ENCODE data around the gene POLR2H.

POLR2H gene

DNA sequence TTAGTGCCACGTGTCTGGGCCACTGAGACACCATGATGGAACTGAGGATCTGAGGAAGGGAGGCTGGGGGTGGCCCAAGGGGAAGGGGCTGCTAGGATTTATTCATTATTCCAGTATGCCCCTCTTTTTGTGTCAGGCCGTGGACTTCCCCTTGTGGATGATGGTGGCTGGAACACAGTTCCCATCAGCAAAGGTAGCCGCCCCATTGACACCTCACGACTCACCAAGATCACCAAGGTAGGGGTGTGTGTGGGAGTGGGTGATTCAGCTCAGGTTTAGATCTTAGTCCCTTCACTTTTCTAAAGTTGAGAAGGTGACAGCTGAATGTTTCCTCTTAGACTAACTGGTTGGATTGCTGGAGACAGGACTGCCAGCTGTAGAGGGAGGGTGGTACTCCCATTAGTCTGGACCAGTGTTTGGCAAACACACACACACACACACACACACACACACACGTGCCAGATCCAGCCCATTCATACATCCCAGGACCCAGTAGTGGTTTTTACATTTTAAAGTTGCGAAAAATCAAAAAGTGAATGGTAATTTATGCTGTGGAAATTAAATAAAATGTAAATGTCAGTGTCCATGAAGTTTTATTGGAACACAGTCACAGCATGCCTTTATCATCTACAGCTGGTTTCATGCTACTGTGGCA is 35.7 kb upstream of the POLR2H start:
- TF ChIP-seq ZBTB7A (IDR thresholded peaks at IDR 0.05; ENCODE audit: low read depth) (no peak), USF1 (IDR thresholded peaks at IDR 0.05) (no peak), CEBPB (IDR thresholded peaks at IDR 0.05) (no peak), EGR1 (IDR thresholded peaks at IDR 0.05) (no peak), TAF1 (IDR thresholded peaks at IDR 0.05; ENCODE audit: low read depth) (no peak), FOXM1 (IDR thresholded peaks at IDR 0.05; ENCODE audit: borderline replicate concordance, low read depth) (no peak), NFIC (IDR thresholded peaks at IDR 0.05) (no peak), TCF12 (IDR thresholded peaks at IDR 0.05; ENCODE audit: low read depth) (no peak), RAD21 (IDR thresholded peaks at IDR 0.05; ENCODE audit: low read depth) (no peak), CREB1 (IDR thresholded peaks at IDR 0.05; ENCODE audit: low read depth) (no peak)

DNA sequence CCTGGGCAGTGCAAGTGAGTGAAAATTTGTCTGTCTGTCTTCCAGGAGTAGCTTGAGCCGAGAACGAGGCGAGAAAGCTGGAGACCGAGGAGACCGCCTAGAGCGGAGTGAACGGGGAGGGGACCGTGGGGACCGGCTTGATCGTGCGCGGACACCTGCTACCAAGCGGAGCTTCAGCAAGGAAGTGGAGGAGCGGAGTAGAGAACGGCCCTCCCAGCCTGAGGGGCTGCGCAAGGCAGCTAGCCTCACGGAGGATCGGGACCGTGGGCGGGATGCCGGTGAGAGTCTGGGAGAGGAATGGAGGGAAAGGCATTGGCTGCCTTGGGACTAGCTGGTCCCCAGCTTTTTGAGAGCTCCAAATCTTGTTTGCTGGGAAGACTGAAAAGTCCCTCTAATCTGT is 34.3 kb upstream of the POLR2H start:
- TF ChIP-seq TEAD4 (IDR thresholded peaks at IDR 0.05) (no peak), CREB1 (IDR thresholded peaks at IDR 0.05; ENCODE audit: low read depth) (no peak)
- TF ChIP-seq, protein P1, sequence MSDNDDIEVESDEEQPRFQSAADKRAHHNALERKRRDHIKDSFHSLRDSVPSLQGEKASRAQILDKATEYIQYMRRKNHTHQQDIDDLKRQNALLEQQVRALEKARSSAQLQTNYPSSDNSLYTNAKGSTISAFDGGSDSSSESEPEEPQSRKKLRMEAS (IDR thresholded peaks at IDR 0.05): no peak

DNA sequence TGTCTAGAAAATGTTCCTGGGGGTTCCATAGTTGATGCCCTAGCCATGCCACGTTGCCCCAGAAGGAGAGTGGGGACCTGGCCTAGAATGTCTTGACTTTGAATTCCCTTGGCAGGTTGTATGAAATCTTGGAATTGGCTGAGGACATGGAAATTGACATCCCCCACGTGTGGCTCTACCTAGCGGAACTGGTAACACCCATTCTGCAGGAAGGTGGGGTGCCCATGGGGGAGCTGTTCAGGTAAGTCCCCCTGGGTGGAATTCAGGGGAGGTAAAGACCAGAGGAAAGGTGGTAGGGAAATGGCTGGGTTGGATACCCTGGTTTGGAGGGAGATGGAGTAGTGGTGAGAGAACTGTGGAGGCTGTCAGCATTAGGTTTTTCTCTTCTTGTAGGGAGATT is 33.0 kb upstream of the POLR2H start:
- TF ChIP-seq EGR1 (IDR thresholded peaks at IDR 0.05) (no peak), CEBPB (IDR thresholded peaks at IDR 0.05) (no peak), FOXM1 (IDR thresholded peaks at IDR 0.05; ENCODE audit: borderline replicate concordance, low read depth) (no peak), TAF1 (IDR thresholded peaks at IDR 0.05; ENCODE audit: low read depth) (no peak), EP300 (IDR thresholded peaks at IDR 0.05; ENCODE audit: borderline replicate concordance) (no peak), NFIC (IDR thresholded peaks at IDR 0.05) (no peak), TEAD4 (IDR thresholded peaks at IDR 0.05) (no peak), RAD21 (IDR thresholded peaks at IDR 0.05; ENCODE audit: low read depth) (no peak), ZBTB7A (IDR thresholded peaks at IDR 0.05; ENCODE audit: low read depth) (no peak), YY1 (IDR thresholded peaks at IDR 0.05; ENCODE audit: low read depth) (no peak)
- TF ChIP-seq, protein P1 (IDR thresholded peaks at IDR 0.05): no peak

- TF ChIP-seq CREB1 (IDR thresholded peaks at IDR 0.05; ENCODE audit: low read depth) (no peak), RAD21 (IDR thresholded peaks at IDR 0.05; ENCODE audit: low read depth) (no peak), FOXM1 (IDR thresholded peaks at IDR 0.05; ENCODE audit: borderline replicate concordance, low read depth) (no peak), CEBPB (IDR thresholded peaks at IDR 0.05) (no peak), USF1 (IDR thresholded peaks at IDR 0.05) (no peak), EP300 (IDR thresholded peaks at IDR 0.05; ENCODE audit: borderline replicate concordance) (no peak), TEAD4 (IDR thresholded peaks at IDR 0.05) (no peak), NFIC (IDR thresholded peaks at IDR 0.05) (no peak), REST (IDR thresholded peaks at IDR 0.05; ENCODE audit: low read depth) (no peak), YY1 (IDR thresholded peaks at IDR 0.05; ENCODE audit: low read depth) (no peak), TCF12 (IDR thresholded peaks at IDR 0.05; ENCODE audit: low read depth) (no peak), ZBTB7A (IDR thresholded peaks at IDR 0.05; ENCODE audit: low read depth) (no peak)
- TF ChIP-seq, protein P1 (IDR thresholded peaks at IDR 0.05): no peak
These were observed 29.0 kb upstream of the POLR2H start for GRCh38 chr3:184332370-184333090.

DNA sequence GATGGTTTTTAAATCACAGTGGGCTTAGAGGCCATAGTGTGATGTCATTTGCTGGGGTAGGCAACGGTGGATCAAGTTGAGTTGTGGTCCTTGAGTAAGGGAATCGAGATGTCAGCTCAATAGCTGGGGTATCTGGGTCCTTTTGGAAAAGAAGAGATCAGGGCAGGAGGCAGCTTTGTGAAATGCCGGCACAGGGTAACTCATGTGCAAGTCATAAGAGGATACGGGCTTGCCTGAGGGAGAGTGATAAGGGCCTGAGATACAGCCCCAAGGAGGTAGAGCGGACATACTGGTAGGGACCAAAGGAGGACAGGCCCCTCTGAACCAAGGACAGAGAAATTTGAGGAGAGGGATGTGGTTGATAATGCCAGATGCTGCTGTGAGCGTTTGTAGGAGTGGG is 28.3 kb upstream of the POLR2H start:
- TF ChIP-seq NFIC (IDR thresholded peaks at IDR 0.05) (no peak), EGR1 (IDR thresholded peaks at IDR 0.05) (no peak), RAD21 (IDR thresholded peaks at IDR 0.05; ENCODE audit: low read depth) (no peak), ZBTB7A (IDR thresholded peaks at IDR 0.05; ENCODE audit: low read depth) (no peak), CREB1 (IDR thresholded peaks at IDR 0.05; ENCODE audit: low read depth) (no peak), EP300 (IDR thresholded peaks at IDR 0.05; ENCODE audit: borderline replicate concordance) (no peak), USF1 (IDR thresholded peaks at IDR 0.05) (no peak), REST (IDR thresholded peaks at IDR 0.05; ENCODE audit: low read depth) (no peak)
